ENCODE measurements around the gene TMEM18.

DNA sequence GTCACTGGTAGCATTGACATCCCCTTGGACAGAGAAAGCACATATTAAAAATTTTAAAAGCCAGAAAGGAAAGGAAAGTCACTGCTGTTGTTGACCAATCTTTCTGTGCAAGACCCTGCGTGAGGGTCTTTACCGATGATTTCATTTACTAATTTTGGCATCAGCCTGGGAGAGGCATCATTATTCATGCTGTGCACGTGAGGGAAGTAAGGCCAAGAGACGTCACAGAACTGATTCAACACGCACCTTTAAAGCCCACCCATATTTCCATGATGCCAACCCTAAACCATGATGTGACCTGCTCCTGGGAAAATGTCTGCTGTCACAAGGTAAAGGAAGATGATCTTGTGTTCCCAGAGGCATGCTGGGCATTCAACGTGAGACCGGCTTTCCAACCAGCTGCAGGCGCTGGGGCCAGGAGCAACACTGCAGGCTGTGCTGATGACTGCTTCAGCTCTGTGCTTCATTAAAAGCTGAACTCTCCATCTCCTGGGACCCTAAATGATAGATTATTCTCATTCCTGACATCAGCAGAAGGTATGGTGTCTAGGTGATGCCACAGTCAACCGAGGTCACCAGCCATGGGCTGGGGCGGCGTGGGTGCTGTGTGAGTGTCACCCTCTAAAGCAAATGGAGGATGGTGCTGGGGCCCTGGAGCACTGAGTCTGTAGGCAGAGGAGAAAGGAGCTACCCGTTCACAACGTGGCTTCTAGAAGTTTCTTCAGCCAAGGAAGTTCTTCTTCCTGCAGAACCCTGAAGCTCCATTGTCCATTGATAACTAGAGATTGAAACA lies 53.9 kb downstream of the TMEM18 start:
- TF ChIP-seq POLR2A (IDR thresholded peaks at IDR 0.05; ENCODE audit: low read length) (no peak), GATA1 (IDR thresholded peaks at IDR 0.05; ENCODE audit: low read depth, low read length) (no peak)
